CD4-positive, alpha-beta T cell treated with Interferon alpha-2 for 1 hour (primary cell): ENCODE measurements around the gene XRN2.

Experiments used
- DNase-seq, 2 donors: peaks; one replicate each; pipeline ENCODE4 v3.0.0-alpha.2; 2020 to 2022

Gene XRN2, protein sequence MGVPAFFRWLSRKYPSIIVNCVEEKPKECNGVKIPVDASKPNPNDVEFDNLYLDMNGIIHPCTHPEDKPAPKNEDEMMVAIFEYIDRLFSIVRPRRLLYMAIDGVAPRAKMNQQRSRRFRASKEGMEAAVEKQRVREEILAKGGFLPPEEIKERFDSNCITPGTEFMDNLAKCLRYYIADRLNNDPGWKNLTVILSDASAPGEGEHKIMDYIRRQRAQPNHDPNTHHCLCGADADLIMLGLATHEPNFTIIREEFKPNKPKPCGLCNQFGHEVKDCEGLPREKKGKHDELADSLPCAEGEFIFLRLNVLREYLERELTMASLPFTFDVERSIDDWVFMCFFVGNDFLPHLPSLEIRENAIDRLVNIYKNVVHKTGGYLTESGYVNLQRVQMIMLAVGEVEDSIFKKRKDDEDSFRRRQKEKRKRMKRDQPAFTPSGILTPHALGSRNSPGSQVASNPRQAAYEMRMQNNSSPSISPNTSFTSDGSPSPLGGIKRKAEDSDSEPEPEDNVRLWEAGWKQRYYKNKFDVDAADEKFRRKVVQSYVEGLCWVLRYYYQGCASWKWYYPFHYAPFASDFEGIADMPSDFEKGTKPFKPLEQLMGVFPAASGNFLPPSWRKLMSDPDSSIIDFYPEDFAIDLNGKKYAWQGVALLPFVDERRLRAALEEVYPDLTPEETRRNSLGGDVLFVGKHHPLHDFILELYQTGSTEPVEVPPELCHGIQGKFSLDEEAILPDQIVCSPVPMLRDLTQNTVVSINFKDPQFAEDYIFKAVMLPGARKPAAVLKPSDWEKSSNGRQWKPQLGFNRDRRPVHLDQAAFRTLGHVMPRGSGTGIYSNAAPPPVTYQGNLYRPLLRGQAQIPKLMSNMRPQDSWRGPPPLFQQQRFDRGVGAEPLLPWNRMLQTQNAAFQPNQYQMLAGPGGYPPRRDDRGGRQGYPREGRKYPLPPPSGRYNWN

DNA sequence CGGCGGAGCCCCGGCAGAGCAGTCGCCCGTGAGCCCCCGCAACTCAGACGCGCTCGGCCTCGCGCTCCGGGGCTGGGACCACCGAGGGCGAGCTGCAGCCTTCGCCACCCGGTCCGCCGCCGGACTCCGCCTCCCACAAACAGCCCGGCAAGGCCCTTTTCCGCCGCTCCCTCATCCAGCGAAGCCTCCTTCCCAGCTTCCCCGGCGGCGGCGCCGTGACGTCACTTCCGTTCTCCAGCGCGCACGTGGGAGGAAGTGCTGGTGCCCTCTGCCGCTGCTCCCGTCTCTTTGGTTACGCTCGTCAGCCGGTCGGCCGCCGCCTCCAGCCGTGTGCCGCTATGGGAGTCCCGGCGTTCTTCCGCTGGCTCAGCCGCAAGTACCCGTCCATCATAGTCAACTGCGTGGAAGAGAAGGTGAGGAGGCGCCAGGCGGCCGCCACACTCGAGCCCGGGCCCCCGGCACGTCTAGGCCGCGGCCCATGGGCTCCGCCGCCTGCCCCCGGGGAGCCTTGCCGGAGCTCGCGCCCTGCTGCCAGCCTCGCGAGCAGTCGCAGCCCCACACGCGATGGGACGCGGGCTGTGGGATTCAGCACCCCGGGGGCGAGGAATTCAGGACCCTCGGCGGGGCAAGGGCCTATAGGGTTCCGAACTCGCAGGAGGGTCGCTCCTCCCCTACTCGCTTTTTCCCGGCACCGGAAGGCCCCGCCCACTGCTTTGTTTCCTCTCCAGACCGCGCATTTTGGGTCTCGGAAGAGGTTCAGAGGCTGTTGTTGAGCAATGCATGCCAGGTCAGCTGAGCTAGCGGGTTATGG is at the start of gene XRN2:
Gene XRN2, plus strand, starts transcription at position 271 of the 811 bp plus-strand sequence. Its CDS starts 68 bp downstream, at position 339.
- peak; percentile 93 to 94 for DNase-seq

DNA sequence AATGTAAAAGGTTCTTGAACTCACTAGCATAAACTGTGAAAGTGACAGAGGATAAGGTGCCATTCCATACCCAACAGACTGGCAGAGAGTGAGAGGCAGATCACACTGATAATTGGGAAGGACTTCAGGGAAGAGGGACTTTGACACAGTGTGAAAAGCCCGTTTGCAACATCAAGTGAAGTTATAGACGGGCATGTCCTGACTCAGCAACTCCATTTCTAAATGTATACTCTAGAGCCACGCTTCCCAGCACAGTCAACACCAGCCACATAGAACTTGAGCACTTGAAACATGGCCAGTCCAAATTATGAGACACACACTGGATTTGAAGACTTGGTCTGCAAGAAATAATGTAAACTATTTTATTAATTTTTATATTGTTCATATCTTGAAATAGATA is 45.9 kb upstream of the XRN2 start:
- DNase-seq, result no peak

DNA sequence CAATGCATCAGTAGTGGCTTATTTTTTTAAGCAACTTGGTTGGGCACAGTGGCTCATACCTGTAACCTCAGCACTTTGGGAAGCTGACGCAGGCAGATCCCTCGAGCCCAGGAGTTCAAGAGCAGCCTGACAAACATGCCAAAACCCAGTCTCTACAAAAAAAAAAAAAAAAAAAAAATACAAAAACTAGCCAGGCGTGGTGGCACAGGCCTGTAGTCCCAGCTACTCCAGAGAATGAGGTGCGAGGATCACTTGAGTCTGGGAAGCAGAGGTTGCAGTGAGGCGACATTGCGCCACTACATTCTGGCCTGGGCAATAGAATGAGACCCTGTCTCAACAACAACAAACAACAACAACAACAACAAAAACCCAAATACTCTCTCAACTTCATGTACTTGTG is 44.7 kb upstream of the XRN2 start:
- DNase-seq, result no peak

DNA sequence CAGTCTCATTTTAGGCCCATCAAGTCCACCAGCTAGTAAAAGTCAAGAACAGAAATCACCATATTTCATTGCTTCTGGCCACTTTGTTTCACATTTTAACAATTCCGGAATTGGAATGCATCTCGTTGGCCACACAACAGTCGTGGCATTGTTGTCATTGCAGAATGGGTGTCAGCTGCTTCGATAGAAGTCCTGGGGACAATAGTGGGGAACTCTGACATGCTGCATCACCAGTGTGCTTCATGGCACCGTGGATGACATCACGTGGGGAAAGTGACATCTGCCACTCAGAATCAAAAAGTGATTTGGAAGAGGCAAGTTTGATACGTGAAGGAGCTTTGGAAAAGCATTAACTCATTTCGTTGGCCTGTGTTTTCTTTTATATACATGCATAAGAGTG is 43.8 kb upstream of the XRN2 start:
- DNase-seq, result no peak

DNA sequence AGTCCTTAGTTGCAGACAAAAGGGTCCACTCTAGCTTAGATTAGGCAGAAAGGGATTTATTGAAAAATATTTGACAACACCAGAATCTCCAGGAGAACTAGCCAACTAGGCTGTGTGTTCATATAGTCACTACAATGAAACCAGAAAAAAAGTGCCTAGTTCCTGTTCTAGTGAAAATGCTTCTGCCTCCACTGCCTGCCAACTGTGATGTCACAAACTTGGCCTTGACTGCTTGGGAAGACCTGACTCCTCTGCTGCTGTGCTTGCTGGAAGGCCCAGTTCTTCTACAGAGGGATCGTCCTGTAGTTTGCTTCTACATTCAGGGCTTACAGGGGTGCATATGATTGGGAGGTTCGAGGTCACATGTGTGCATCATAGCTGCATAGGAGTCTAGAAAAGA is 40.3 kb upstream of the XRN2 start:
- DNase-seq, result no peak

DNA sequence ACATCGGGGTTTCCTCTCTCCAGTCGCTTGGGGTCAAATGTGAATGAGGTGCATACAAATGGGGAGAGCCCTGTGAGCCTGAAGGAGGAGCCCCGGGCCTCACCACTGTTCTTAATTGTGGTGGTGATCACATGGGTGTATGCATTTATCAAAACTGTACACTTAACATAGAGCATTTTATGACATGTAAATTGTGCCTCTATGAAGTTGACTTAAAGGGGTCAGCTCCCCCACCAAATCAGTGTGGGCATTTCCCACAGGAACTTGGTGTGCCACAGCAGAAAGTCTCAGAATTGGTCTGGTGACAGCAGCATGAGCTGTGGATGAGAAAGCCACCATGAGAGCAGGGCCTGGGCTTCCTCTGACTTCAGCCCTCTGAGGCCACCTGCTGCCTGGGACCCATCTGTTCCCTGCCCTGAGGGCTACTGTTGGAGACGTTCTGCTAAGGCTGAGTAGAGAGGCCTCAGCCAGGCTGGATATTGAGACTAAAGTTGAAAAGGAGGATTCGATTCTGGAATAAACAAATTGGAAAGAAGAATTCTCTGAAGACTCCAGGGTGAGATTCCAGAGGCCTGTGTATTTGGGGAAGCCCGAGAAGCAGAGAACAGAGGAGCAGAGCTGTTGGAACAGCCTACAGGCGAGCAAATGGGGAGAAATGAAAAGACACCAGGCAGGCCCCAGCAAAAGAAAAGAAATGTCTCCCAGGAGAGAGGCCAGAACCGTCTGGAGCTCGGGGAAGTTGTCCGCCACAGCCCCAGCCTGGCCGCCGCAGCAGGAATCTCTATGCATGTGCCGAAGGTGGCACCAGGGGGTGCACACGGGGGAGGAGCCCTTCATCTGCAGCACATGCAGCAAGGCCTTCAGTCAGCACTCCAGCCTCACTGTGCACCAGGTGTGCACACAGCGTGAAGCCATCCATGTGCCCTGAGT is 37.6 kb upstream of the XRN2 start:
- no peak for DNase-seq

DNA sequence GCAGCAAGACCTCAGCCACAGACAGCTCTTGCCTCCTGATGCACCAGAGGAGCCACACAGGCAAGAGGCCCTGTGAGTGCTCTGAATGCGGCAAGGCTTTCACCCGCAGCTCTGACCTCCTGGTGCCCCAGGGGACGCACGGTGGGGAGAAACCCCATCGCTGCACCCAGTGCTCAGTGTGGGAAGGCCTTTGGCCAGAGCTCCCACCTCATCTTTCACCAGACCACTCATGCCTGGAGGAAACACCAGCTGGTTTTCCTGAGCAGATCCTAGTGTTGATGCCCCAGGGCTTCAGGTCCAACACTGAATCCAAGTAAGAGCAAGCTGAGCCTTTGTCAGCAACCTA is 37.0 kb upstream of the XRN2 start:
- DNase-seq, result no peak

DNA sequence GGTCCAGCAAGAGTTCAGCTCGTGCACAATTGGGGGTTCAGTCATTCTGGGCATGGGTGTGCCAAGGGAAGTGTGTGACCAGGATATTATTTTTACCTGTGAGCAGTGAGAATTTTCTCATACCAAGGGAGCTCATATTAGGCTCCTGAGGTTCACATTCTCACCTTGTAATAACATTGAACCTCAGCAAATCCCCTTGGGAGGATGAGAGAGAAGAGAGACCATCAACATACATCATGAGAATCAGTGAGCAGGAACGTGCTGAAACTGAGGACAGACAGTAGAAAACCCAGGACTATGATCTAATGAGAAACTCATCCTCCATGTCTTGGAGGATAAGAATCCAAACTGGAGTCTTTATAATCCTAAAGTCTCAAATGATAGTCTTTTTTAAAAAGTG is 33.4 kb upstream of the XRN2 start:
- DNase-seq, result no peak

DNA sequence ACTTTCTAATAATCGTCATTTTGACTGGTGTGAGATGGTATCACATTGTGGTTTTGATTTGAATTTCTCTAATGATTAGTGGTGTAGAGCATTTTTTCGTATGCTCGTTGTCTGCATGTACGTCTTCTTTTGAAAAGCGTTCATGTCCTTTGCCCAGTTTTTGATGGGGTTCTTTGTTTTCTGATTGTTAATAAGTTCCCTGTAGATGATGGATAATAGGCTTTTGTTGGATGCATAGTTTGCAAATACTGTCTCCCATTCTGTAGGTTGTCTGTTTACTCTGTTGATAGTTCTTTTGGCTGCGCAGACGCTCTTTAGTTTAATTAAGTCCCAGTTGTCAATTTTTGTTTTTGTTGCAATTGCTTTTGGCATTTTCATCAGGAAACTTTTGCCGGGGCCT is 32.3 kb upstream of the XRN2 start:
- DNase-seq, result no peak

DNA sequence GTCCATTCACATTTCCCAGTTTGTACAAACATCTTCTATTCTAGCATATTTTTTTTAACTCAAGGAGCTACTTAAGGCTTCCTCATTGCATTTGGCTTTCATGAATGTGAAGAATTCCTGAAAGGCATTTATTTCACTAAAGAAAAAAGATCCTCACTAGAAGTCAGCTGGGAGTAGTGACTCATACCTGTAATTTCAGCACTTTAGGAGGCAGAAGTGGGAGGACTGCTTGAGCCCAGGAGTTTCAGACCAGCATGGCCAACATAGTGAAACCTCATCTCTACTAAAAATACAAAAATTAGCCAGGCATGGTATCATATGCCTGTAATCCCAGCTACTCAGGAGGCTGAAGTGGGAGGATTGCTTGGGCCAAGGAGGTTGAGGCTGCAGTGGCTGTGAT is 30.9 kb upstream of the XRN2 start:
- no peak for DNase-seq

DNA sequence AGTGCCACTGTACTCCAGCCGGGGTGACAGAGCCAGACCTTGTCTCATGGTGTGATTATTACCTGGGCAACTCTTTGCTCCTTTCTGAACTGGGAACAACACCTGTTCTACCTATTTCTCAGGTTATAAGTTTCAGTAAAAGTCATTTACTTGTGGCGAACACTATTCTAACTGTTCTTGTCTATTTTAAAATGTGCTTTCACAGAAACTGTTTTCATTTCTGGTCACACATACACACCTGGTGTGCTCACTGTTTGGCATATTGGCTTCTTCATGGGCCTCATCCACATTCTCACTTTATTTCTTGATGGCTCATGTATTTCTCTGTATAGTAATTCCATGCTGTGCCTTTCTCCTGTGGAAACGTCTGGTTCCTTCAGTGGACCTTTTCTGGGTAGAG is 30.5 kb upstream of the XRN2 start:
- DNase-seq, result no peak

DNA sequence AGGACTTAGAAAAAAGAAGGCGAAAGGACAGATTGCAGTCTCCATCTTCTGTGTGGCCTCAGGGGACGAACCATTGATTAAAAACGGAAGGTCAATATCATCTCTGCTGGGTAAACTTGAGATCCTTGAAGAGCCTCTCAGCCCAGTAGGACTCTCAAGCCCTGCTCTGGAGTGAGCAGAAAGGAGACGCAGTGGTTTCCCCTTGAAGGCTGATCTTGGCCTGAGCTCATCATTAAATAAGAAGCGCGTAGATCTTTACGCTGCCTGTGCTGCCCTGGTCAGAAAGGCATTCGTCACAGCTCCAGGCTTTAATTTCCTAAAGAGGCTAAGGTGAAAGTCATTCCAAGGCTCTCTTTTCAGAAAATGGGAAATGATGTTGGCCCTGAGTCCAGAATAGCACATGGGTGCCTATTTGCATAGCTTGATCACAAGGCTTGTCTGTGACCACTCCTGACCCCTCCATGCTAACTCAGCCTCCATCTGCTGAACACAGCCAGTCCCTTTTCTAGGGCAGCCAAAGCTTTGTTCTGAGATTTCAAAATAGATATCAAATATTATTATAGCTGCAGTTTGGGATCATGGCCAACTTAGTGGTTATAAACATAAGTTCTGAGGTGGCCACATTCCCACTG is 29.3 kb upstream of the XRN2 start:
- DNase-seq, result no peak

DNA sequence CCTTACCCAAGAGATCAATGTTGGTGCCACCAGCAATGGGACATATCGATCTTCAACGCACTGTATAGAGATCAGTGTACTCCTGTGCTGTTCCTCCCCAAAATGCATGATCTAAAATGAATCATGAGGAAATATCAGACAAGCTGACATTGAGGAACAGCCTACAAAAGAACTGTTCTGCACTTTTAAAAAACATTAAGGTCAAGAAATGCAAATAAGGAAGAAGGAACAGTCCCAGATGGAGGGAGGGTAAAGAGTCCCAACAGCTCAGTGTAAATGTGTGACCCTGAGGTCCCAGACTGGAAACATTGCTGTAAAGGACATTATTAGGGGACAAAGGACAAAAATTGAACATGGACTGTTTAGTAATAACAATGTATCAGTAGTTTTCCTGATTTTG is 24.3 kb upstream of the XRN2 start:
- no peak for DNase-seq

DNA sequence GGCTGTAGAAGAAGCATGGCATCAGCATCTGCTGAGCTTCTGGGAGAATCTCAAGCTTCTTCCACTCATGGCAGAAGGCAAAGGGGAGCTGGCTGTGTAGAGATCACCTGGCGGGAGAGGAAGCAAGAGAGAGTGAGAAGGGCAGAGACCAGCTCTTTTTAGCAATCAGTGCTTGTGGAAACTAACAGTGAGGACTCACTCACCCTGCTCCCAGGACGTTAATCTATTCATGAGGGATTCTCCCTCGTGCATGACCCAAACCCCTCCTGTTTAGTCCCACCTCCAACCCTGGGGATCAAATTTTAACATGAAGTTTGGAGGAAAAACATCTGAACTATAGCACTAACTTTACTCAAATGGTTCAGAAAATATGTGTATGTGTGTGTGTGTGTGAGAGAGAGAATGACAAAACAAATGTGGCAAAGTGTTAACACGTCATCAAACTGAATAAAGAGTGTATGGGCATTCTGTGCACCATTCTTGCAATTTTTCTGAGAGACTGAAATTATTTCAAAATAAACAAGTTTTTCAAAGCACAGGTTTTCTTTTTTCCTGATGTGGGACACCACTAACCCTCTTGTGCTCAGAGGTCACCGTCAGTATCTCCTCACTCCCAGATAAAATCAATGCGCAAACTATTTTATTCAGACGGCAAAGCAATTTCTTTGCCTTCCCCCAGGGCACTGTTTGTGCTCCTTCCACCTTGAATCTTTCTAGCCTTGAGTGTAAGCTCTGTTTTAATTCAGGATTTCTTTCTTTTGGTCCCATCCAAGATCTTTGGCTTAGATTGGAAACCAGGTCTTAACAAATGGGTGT is 23.2 kb upstream of the XRN2 start:
- no peak for DNase-seq

DNA sequence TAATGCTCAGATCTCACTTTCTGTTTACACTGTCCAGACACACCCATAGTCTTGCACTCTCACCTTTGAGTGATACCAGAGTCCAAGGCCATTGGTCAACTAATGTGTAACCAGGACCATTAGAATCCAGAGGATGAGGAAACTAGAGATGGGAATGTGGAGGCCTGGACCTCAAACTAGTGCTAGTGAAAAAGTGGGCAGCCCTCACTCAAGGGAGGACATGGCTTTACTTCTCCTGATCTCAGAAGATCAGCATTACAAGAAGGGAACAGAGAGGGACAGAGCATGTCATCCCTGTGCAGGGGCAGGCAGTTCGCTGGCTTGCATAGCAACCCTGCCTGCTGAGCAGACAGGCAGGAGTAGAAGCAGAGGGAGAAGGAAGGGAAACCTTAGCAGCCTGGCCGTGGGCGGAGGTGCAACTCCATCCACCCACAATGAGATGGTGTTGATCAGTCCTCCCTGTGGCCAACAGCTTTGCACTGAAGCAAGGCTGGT is 22.6 kb upstream of the XRN2 start:
- no peak for DNase-seq

DNA sequence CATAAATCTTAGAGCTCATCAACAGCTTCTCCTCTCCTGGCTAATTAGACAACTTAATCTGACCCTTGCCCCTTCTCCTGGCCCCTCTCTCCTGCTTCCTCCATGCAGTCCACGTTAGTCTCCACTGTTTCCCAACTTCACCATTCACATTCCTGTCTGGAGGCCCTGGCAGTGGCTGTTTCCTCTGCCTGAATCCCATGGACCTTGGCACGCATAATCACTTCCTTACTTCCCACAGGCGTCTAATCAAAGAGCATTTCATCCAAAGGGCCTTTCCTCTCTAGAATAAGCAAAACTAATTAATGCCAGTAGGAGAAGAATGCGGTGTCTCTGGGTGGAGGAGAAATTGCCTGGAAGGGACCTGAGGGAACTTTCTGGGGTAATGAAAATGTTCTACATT is 16.4 kb upstream of the XRN2 start:
- DNase-seq, result no peak

DNA sequence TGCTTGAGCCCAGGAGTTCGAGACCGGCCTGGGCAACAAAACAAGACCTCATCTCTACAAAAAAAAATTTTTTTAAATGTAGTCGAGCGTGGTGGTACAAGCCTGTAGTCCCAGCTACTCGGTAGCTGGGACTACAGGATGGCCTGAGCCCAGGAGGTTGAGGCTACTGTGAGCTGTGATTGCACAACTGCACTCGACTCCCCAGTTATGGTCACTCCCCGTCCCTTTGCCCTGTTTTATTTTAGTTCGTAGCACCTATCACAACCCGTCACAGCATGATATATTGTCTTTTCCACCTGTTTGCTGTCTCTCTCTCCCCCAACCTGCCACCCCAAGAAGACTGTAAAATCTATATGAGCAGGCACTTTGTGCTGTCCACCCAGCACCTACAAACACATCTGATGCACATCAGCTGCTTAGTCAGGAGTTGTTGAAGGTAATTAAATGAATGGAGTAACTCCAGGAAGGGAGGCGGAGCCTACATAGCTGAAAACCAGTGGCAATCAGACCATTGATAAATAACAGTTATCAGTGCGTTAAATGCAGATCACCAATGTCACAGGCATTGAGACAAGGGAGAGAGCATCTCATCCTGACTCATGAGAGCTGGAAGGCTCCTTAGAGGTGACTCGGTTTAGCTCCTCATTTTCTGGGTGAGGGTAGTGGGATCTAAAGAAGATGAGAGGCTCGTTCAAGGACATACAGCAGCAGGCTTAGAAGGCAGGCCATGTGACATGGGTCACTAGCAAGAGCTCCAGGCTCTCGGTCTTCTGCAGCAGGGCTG is 14.4 kb upstream of the XRN2 start:
- no peak for DNase-seq

DNA sequence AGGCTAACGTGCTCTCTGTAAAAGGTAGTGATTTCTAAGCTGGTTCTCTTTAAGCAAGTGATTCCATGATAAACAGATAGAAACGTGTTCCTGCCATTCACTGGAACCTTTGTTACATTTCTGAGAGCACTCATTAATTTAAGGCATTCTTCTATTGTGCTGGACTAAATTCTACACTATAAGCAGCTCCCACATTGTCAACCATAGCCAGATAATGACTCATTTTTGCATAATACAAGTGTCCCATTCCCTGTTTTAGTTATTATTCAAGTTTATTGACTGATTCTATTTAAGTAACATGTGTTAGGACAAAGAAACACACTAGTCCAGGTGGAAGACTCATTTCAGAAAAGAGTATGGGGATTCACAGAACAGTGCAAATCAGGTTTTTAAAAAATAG is 13.5 kb upstream of the XRN2 start:
- no peak for DNase-seq

DNA sequence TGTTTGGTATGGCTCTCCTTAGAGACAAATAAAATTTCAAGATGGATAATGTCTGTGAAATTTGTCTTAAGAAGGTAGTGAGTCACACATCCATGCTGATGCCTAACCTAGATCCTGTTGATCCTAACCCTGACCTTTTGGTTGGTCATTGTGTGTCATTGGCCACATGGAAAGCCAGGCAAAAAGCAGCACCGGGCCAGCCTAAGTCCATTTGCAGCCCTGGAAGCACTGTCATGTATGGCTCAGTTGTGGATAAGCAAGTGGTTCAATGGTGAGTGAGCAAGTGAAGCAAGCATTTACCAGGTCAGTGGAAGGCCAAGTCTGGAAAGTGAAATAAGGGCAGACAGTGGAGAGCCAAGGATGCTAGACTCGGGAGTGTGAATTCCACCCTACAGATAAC is 12.1 kb upstream of the XRN2 start:
- DNase-seq, result no peak

DNA sequence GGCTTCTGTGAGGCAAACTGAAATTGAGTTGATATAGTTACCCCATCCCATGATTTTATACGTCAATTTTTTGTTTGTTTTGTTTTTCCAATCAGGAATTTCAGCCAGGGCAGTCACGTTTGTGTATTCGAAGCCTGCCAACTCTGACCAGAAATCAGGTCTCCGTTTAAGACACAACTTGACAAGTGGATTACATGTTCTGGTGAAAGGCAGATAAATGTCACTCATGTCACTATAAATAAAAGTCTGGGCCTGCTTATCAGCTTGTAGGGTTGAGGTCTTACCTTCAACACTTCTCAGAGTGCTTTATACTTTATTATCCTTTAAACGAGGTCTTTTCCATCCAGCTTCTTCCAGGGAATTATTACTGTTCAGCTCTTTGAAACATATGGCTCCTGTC is 8.4 kb upstream of the XRN2 start:
- no peak for DNase-seq
